A673 (cell line): ENCODE measurements around the gene PTGDR.

ENCODE experiments used
- EZH2 ChIP-seq: fragments of 200-600 bp; sonication (generic); IDR thresholded peaks from 2 replicates; pipeline ENCODE4 v1.6.1; 2017; ENCODE audit warnings: borderline replicate concordance, low read depth, mild to moderate bottlenecking, mixed read lengths, antibody characterized with exemption, low read length; ENCODE audit not compliant: poor library complexity, severe bottlenecking
- TF ChIP-seq, protein P1 (sequence below): fragments of 300-800, 200-600 bp; sonication (generic); conservative IDR thresholded peaks from 2 replicates; pipeline ENCODE4 v1.5.1; 2017; ENCODE audit warnings: low read depth, mild to moderate bottlenecking, antibody characterized with exemption, low read length, moderate library complexity, mixed read lengths

- TF ChIP-seq, protein P1, sequence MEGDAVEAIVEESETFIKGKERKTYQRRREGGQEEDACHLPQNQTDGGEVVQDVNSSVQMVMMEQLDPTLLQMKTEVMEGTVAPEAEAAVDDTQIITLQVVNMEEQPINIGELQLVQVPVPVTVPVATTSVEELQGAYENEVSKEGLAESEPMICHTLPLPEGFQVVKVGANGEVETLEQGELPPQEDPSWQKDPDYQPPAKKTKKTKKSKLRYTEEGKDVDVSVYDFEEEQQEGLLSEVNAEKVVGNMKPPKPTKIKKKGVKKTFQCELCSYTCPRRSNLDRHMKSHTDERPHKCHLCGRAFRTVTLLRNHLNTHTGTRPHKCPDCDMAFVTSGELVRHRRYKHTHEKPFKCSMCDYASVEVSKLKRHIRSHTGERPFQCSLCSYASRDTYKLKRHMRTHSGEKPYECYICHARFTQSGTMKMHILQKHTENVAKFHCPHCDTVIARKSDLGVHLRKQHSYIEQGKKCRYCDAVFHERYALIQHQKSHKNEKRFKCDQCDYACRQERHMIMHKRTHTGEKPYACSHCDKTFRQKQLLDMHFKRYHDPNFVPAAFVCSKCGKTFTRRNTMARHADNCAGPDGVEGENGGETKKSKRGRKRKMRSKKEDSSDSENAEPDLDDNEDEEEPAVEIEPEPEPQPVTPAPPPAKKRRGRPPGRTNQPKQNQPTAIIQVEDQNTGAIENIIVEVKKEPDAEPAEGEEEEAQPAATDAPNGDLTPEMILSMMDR, result no peak
- peak; percentile 96 for TF ChIP-seq EZH2
Observed at GRCh38 chr14:52268279-52269061, 972 bp downstream of the PTGDR start.
